IPS-18c (cell line): ENCODE measurements around the gene PDE7B.

Experiments
- H3K4me3 ChIP-seq: 2 replicates; pipeline ENCODE4 v1.7.0; 2013; ENCODE audit warnings: low read depth, mild to moderate bottlenecking, low read length, moderate library complexity; ENCODE audit not compliant: insufficient read depth
- H3K9me3 ChIP-seq: one replicate; pipeline ENCODE4 v1.6.1; 2013; ENCODE audit warnings: mild to moderate bottlenecking, low read length, moderate library complexity; ENCODE audit not compliant: control insufficient read depth, insufficient read depth

Gene PDE7B

GRCh38 chr6:136180704-136181511 is 329.4 kb downstream of the PDE7B start:
- H3K9me3 ChIP-seq: no peaks in the 10 kb centered on the region
- no peak overlapping the region for H3K4me3 ChIP-seq

GRCh38 chr6:136181512-136181833 is 330.0 kb downstream of the PDE7B start:
- Histone ChIP-seq H3K4me3 (no peak overlapping the region), H3K9me3 (no peaks in the 10 kb centered on the region)

GRCh38 chr6:136181861-136182260 is 330.4 kb downstream of the PDE7B start:
- no peak overlapping the region for H3K4me3 ChIP-seq
- no peaks in the 10 kb centered on the region for H3K9me3 ChIP-seq

GRCh38 chr6:136184738-136185137 is 333.2 kb downstream of the PDE7B start:
- Histone ChIP-seq H3K9me3 (no peaks in the 10 kb centered on the region), H3K4me3 (no peak overlapping the region)

- Histone ChIP-seq H3K9me3 (no peaks in the 10 kb centered on the region), H3K4me3 (no peak overlapping the region)
Measured at GRCh38 chr6:136186363-136186762, 334.9 kb downstream of the PDE7B start.

- Histone ChIP-seq H3K9me3 (no peaks in the 10 kb centered on the region), H3K4me3 (no peak overlapping the region)
Measured at GRCh38 chr6:136188486-136188885, 337.0 kb downstream of the PDE7B start.

GRCh38 chr6:136189104-136189503 is 337.6 kb downstream of the PDE7B start:
- Histone ChIP-seq H3K4me3 (no peak overlapping the region), H3K9me3 (no peaks in the 10 kb centered on the region)

- no peak overlapping the region for H3K4me3 ChIP-seq
- H3K9me3 ChIP-seq: no peaks in the 10 kb centered on the region
Measured at GRCh38 chr6:136191606-136192312, 340.3 kb downstream of the PDE7B start.

GRCh38 chr6:136192902-136193301 is 341.4 kb downstream of the PDE7B start:
- no peaks in the 10 kb centered on the region for H3K9me3 ChIP-seq
- no peak overlapping the region for H3K4me3 ChIP-seq

- H3K4me3 ChIP-seq: no peak overlapping the region
- H3K9me3 ChIP-seq: no peaks in the 10 kb centered on the region
Measured at GRCh38 chr6:136201732-136202131, 350.2 kb downstream of the PDE7B start.

GRCh38 chr6:136208783-136209182 is 357.3 kb downstream of the PDE7B start:
- H3K4me3 ChIP-seq: no peak overlapping the region
- H3K9me3 ChIP-seq: no peaks in the 10 kb centered on the region

GRCh38 chr6:136209496-136209895 is 358.0 kb downstream of the PDE7B start:
- H3K9me3 ChIP-seq: no peaks in the 10 kb centered on the region
- no peak overlapping the region for H3K4me3 ChIP-seq

- H3K4me3 ChIP-seq: no peak overlapping the region
- no peaks in the 10 kb centered on the region for H3K9me3 ChIP-seq
Measured at GRCh38 chr6:136210398-136211165, 359.1 kb downstream of the PDE7B start.

GRCh38 chr6:136212608-136213007 is 361.1 kb downstream of the PDE7B start:
- H3K9me3 ChIP-seq: no peaks in the 10 kb centered on the region
- H3K4me3 ChIP-seq: no peak overlapping the region

- H3K4me3 ChIP-seq: no peak overlapping the region
- no peaks in the 10 kb centered on the region for H3K9me3 ChIP-seq
Measured at GRCh38 chr6:136213012-136213539, 361.6 kb downstream of the PDE7B start.

- Histone ChIP-seq H3K4me3 (no peak overlapping the region), H3K9me3 (no peaks in the 10 kb centered on the region)
Measured at GRCh38 chr6:136213853-136214252, 362.4 kb downstream of the PDE7B start.

- H3K9me3 ChIP-seq: no peaks in the 10 kb centered on the region
Measured at GRCh38 chr6:136216503-136217401, 365.3 kb downstream of the PDE7B start.

More at GRCh38 chr6:136216503-136217401, 365.3 kb downstream of the PDE7B start:
- H3K4me3 ChIP-seq: no peak overlapping the region
